GM18519 (cell line): ENCODE data around the gene KYAT1.
A peak's percentile ranks its signal among the peaks of the same experiment; 100 is the strongest.
"Not testable (repeated sequence)": the region's sequence is repeated elsewhere in the genome, so short reads cannot be mapped to it uniquely, and the experiment has no call there.

Experiments used
- ATAC-seq: cut with Tn5 transposase; IDR thresholded peaks from one replicate; pipeline ENCODE4 v1.9.1; 2021; ENCODE audit warnings: mild to moderate bottlenecking, moderate library complexity; ENCODE audit not compliant: unreplicated experiment, low FRiP score

KYAT1 gene

DNA sequence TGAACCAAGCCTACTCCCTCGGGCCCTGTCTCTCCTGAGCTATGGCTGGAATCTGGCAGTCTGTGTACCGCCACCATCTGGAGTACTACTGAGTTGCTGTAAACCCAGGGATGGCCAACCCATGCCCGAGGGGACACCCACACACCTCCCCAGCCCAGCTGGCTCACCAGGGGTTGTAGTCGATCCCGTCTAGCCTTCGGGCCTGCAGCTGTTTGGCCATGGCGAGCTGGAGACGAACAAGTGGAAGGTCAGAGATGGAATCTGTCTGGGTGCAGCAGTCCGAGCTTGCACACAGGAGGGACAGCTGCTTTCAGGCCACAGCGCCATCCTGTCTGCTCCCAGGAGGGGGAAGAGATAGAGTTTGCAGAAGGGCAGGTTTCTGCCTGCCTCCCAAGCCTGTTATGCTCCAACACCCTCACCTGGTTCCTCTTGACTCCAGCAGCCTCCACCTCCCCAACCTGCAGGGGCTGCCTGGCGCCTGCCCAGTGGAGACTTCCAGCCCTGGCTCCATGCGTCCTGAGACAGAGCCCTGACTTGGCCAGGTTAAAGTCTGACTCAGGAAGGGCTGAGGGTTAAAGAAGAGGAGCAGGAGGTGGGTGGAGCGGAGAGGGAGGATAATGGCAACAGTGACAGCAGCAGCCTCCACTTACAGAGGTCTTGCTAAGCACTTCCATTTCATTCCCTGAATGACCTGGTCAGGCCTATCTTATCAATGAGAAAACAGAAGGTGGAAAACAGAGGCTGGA lies 36.4 kb downstream of the KYAT1 start:
- ATAC-seq: no peak

DNA sequence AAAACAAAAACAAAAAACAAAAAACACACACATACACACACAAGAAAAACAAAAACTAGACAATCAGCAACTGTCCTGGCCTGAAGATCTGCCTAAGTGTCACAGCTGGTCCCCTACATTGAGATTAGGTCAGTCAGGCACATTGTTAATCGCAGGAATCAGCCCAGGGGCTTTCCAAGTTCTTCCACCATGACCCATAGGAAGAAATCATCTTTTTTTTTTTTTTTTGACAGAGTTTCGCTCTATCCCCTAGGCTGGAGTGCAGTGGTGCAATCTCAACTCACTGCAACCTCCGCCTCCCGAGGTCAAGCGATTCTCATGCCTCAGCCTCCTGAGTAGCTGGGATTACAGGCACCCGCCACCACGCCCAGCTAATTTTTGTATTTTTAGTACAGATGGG lies 38.6 kb downstream of the KYAT1 start:
- ATAC-seq: not testable (repeated sequence)

DNA sequence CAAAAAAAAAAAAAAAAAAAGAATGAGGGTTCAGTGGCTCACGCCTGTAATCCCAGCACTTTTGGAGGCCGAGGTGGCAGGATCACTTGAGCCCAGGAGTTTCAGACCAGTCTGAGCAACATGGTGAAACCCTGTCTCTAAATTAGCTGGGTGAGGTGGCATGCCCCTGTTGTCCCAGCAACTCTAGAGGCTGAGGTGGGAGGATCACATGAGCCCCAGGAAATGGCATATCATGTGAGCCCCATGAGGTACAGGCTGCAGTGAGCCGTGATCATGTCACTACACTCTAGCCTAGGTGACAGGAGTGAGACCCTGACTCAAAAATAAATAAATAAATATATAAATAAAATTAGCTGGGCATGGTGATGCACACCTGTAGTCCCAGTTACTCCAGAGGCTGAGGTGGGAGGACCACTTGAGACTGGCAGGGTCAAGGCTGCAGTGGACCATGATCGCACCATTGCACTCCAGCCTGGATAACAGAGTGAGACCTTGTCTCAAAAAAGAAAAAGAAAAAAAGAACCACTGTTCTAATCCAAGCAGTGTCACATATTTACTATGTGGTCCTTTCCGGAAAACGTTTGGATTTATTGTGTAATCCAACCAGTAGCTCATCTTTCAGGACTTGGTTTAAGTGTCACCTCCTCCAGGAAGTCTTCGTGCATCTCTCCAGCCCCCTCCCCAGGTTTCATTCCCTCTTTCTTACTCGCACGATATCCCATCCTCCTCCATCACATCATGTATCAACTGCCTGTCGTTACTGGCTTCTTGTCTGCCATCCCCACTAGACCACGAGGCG lies 39.9 kb downstream of the KYAT1 start:
- ATAC-seq: no peak

DNA sequence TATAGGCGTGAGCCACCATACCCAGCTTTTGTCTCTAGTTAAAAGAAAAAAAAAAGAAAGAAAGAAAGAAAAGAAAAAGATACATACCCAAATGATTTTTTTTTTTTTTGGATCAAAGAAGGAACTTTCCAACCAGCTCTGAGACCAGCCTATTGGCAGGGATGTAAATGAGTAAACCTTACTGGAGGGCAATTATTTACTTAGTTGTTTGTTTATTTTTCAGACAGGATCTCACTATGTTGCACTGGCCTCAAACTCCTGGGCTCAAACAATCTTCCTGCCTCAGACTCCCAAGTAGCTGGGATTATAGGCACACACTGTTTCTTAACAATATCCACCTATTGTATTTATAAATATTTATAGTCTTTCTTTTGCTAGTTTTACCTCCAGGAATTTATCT lies 41.2 kb downstream of the KYAT1 start:
- no peak for ATAC-seq

DNA sequence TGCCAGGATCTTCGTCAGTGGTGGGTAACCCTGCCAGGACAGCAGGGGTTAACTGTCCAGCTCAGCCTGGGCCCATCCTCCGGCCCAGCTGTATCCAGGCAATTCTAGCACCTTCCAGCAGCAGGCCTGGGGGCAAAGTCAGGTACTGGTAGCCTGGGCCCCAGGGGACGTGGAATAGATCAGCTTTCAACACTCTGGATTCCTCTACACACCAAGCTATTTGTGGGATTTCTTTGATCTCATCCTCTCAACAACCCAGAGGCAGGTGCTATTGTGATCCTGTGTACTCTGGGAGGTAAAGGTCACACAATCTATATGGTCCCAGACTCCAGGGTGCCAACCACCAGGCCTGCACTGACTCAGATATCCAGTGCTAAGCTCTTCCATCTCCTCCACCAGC lies 43.4 kb downstream of the KYAT1 start:
- ATAC-seq: no peak

DNA sequence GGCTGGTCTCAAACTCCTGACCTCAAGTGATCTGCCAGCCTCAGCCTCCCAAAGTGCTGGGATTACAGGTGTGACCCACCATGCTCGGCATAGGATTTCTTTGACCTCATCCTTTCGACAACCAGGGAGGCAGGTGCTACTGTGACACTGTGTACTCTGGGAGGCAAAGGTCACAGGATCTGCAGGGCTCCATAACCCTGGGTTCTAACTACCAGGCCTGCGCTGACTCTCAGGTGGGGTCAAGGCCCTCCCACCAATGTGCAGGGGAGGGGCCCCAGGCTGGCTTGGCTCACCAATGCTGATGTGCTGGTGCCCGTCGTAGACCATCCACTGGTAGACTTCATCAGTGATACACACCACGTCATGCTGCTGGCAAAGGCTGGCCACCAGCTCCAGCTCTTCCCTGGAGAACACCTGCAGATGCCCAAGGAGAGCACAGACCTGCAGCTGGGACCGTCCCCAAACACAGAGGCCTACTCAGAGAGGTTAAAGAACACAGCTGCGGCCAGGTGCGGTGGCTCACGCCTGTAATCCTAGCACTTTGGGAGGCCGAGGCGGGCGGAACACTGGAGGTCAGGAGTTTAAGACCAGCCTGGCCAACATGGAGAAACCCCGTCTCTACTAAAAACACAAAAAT lies 45.1 kb downstream of the KYAT1 start:
- ATAC-seq: no peak

DNA sequence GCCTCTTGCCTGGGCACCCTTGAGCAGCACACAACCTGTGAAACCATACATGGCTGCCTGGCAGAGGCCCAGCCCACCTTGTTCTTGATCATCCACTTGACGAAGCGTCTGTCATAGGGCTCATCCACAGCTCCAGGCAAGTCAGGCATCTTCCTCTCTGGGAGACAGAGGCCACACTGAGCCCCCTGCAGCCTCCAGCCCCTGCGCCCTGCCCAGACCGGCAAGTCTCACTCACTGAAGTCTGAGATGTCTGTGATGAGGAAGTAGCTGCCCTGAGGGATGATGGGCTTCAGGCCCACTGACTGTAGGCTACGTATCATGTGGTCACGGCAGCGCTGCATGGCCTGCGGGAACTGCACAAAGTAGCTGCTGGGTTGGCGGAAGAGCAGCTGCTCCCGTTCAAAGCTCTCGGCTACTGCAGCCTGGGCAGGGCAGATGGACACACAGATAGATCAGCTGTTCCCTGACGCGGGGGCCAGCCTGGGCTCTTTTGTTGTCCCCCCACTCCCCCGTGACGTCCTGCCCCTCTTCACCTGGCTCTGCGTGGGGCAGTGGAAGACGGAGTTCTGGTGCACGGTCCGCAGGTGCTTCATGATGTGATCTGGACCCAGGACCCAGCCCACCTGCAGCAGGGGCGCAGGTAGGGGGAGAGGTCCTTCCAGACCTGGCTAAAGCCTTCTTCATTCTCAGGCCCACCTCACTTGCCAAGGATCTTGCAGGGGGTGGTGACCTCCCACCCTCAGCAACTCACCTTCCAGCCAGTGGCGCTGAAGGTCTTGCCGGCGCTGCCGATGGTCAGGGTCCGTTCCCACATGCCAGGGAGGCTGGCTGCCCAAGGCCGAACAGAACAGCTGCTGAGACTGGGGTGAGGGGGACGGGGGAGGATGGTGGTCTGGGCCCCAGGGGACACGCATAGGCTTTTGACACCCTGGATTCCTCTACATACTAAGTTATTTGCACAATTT lies 46.2 kb downstream of the KYAT1 start:
- ATAC-seq: no peak

DNA sequence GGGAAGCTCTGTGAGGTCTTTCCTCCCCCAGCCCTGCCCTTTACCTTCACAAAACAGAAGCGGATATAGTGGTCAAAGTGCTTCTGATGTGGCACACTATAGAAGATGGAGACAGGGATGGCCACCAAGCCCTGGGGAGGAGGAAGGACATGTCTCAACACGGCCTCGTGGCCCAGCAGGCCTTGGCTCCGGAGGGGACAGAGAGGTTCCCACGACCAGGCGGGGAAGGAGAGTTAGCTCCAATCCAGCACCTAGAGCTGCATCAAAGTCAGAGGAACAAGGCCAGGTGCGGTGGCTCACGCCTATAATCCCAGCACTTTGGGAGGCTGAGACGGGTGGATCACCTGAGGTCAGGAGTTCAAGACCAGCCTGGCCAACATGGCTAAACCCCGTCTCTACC lies 48.1 kb downstream of the KYAT1 start:
- no peak for ATAC-seq

DNA sequence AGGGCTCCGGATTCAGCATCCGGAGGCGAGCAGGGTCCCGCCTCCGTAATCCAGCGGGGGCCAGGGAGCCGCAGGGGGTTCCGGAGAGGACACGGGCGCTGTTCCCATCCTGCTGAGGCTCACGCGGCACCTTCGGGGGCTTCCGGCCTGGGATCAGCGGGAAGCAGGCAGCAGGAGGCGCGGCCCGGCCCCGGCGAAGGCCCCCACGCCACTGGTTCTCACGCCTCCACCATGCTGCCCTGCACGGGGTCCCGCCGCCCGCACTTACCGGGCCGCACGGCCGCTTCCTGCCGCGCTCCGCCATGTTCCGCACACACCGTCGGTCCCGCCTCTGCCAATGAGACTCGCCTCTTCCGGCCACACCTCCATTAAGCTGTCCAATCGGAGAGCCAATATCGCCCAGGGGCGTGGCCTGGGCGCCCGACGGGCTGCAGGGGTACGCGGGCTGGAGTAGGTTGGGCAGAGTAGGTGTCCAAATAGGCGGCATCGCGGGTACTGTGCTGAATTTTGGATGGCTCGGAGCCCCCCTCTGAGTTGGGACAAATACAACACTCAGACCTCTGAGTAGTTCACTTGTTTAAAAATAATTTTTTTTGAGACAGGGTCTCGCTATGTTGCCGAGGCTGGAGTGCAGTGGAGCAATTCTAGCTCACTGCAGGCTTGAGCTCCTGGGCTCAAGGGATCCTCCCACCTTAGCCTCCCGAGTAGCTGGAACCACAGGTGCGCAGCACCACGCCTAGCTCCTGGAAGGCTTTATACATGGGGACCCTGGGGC lies 52.1 kb downstream of the KYAT1 start, which contains the start of gene SPOUT1:
Gene SPOUT1 (minus strand): TSS at position 318 of the 775 bp plus-strand sequence. CDS start 14 bp downstream, at position 304.
- peak; percentile 91 for ATAC-seq

DNA sequence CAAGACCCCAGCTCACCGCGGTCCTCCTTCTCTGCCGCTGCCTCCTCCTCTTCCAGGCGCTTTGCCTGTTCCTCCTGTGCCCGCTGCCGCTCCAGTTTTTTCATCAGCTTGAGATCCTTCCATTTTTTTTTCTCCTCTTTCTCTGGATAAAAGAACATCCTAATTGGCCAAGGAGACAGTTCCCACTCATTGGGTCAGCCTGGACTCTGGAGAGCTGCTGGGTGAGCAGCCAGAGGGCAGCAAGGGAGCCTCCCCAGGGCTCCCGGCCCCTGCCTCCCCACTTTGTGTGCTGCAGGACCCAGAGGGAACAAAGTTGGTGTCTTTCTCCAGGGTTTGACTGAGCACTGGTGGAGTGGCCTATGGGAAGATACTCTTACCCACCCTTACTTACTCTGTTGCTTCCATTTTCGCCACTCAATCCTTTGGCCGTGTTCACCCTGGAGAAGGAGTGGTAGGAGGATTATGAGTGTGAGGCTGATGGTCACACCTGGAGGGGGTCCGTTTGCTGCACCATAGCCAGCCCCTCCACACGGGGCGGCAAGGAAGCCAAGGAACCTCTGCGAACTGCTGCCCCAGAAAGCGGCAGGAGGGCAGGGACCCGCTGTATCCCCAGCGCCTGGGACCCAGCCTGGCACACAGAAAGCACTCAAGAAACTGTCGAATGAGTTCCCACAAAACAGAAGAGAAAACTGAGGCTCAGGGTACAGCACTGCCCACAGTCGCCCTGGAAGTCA lies 52.9 kb downstream of the KYAT1 start:
- ATAC-seq: peak; percentile 11

DNA sequence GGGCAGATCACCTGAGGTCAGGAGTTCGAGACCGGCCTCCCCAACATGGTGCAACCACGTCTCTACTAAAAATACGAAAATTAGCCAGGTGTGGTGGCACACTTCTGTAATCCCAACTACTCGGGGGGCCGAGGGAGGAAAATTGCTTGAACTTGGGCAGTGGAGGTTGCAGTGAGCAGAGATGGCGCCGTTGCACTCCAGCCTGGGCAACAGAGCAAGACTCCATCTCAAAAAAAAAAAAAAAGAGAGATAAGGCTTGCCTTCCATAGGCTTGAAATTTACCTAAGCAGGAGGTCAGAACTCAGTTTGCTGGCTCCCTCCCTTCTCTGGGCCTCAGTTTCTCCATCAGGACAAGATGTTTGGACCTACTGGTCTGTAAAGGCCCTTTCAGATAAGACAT lies 53.5 kb downstream of the KYAT1 start:
- ATAC-seq: no peak

DNA sequence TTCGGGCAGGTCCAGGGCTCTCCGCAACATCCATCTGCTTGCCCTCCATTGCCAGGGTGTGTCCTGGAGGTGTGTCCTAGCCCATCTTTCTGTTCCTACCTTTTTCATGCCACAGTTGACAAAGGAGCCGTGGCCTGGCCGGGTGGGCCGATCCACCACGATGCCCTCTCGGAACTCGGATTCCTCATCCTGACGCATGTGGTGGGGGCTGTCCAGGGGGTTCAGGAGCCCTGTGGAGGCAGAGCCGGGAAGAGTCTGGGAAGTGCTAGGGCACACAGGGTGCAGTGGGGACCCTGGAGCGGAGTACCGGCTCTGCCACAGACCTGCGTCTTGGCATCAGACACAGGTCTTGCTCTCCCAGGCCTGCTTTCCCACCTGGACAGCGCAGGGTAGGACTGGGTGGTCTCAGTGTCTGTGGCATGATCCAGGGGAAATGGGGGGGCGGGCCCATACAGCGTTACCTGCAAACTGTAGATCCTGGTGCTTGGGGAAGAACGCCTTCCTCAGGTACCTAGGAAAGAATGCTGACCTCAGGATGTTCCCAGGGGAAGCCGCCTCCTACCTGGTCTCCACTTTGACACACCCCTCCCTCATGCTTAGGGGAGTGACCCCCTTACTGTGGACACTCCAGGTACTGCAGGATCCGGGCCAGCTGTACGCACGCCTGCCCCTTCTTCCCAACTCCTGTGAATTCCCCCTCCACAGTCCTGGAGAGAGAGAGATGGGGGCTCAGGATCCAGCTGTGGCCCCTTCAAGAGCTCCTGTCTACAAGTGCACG lies 55.6 kb downstream of the KYAT1 start:
- no peak for ATAC-seq

DNA sequence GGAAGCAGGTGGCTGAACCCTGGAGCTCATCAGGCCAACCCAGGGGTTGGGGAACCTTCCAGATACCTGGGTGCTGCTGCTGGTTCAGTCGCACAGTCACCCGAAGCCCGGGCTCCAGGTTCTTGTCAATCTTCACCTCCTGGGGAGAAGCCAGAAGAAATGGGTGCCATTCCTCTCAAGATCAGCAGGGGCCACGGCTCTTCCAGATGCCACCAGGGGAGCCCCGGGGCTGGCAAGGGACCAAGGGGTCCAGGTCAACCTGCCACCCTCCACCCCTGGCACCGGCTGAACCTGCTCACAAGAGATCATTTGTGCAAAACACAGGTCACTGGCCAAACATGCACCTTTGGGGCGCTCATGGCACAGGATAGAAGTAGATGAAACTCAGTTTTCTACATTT lies 56.8 kb downstream of the KYAT1 start:
- no peak for ATAC-seq

DNA sequence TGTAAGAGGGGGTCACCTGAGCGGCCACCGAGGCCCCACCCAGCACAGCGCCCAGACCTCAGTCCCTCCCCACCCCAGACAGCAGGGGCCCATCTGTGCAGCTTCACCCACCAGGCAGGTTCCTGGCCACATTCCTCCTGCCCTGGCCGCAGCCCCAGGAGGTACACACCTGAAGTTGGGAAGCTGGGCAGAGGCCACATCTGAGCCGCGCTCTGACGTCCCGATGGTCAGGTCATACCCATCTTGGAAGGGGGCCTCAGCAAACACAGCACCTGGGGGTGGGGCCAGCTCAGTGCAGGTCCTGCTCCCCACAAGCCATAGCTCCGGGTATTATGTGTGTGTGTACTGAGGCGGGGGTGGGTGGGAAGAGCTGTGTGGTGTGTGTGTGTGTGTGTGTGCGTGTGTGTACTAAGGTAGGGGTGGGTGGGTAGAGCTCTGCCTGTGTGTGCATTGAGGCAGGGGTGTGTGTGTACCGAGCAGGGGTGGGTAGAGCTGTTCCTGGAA lies 57.8 kb downstream of the KYAT1 start:
- ATAC-seq: no peak

DNA sequence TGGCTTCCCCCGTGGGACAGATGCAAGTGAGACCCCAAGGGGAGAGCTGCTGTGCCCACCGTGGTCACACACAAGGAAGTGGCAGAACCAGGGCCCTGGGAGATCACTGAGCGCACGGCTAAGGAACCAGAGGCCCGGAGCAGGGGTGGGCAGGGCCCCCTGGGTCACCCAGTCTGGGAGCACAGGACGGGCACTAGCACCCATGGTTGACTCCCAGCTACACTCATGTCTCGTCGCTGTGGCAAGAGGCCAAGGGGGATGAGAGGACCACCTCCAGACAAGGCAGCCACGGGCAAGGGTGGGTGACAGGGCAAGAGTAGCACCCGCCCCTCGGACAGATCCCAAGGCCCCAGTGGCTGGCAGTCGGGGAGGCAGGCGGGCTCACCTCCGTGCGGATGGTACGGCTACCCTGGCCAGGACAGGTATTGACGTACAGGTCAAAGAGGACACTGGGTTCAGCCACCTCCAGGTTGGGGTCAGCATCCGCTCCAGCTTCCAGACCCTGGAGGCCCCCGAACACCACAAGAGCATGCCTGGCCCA lies 58.3 kb downstream of the KYAT1 start:
- ATAC-seq: no peak

DNA sequence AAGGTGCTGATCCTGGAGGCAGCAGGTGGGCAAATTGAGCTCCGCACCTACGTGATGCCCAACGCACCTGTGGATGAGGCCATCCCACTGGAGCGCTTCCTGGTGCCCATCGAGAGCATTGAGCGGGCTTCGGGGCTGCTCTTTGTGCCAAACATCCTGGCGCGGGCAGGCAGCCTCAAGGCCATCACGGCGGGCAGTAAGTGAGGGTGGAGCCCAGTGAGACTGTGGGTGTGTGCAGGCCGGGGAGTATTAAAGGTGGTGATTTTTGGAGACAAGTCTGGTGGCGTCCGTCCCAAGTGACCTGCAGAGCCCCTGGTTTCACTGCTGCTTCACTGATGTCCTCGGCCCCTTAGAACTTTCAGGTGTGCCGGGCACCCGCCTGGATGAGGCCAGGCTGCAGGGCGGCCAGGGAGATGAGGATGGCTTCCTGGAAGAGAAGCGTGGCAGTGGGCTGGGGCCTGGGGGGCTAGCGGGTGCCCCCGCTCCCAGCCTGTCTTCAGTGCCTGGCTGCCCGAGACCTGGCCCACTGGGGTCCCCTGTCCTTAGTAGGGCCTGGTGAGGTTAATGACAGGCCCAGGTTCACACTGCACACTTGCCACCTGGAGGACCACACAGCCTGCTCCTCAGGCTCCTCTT lies 59.2 kb downstream of the KYAT1 start:
- no peak for ATAC-seq
